Esophagus (tissue), 2 donors: ENCODE results near the gene IFITM1. TPM values are rescaled to one million over a fixed set of nuclear protein-coding genes. Genes with fewer than 3 reads are reported as not detected.
A peak's percentile ranks its signal among the peaks of the same experiment; 100 is the strongest.
"Not testable (repeated sequence)": the region's sequence is repeated elsewhere in the genome, so short reads cannot be mapped to it uniquely, and the experiment has no call there.

Experiments
- H3K27ac ChIP-seq, 2 donors: one replicate each; pipeline ENCODE4 v1.5.1; 2013; ENCODE audit warnings: low read depth in 2 of 2, mild to moderate bottlenecking in 2 of 2, inconsistent platforms in 1 of 2, low read length in 1 of 2, moderate library complexity in 1 of 2
- H3K27me3 ChIP-seq, 2 donors: one replicate each; pipeline ENCODE4 v1.6.1; 2013; ENCODE audit warnings: low read length in 2 of 2, control low read depth in 1 of 2, mild to moderate bottlenecking in 1 of 2; ENCODE audit not compliant: insufficient read depth in 2 of 2, control insufficient read depth in 1 of 2
- H3K36me3 ChIP-seq, 2 donors: one replicate each; pipeline ENCODE4 v1.6.1; 2013; ENCODE audit warnings: low read length in 1 of 2; ENCODE audit not compliant: control insufficient read depth in 2 of 2, insufficient read depth in 2 of 2
- H3K4me1 ChIP-seq, 2 donors: one replicate each; pipeline ENCODE4 v1.6.1; 2013; ENCODE audit warnings: low read length in 1 of 2; ENCODE audit not compliant: control insufficient read depth in 2 of 2, insufficient read depth in 2 of 2
- H3K4me3 ChIP-seq, 2 donors: one replicate each; pipeline ENCODE4 v1.5.1; 2013; ENCODE audit warnings: low read length in 2 of 2, mild to moderate bottlenecking in 2 of 2, low read depth in 1 of 2, moderate library complexity in 1 of 2
- H3K9me3 ChIP-seq, 2 donors: one replicate each; pipeline ENCODE4 v1.6.1; 2013; ENCODE audit warnings: mild to moderate bottlenecking in 2 of 2, low read depth in 1 of 2, low read length in 1 of 2, moderate library complexity in 1 of 2; ENCODE audit not compliant: control insufficient read depth in 2 of 2, insufficient read depth in 1 of 2
- WGBS, 2 donors: extraction: QIAGEN DNeasy Blood & Tissue Kit; methylation state at CpG; one replicate each; pipeline ENCODE4 v1.1.7; 2013; 5-methylcytosine and 5-hydroxymethylcytosine counted together
- polyA plus RNA-seq, 2 donors: library from polyadenylated mRNA; stranded (reverse); fragments of 200-250 nt; gene quantifications; one replicate each; pipeline ENCODE4 v1.2.3, GENCODE V29; 2013
- donor health status: healthy with polysubstance abuse.
- donor health status: Bipolar disorder and iron deficiency.

IFITM1 gene
- polyA plus RNA-seq, 2 donors, result 48.2 to 112 TPM

- 87 to 89% methylated on average over 17 of the region's 17 CpGs for WGBS, 2 donors
- H3K9me3 ChIP-seq, H3K36me3 ChIP-seq, H3K27me3 ChIP-seq, H3K27ac ChIP-seq, H3K4me1 ChIP-seq, H3K4me3 ChIP-seq: not testable (repeated sequence)
Measured at GRCh38 chr11:333616-334263, 19.9 kb downstream of the IFITM1 start.

- Histone ChIP-seq H3K27me3 (no peaks in the 10 kb centered on the region), H3K4me1 (peaks cover 3 to 6% of the 10 kb centered on the region in 2 donors), H3K4me3 (no peak overlapping the region), H3K9me3 (peaks cover 1 to 3% of the 10 kb centered on the region in 2 donors), H3K36me3 (no peaks in the 10 kb centered on the region), H3K27ac (no peak overlapping the region)
- 64 to 73% methylated on average over 25 of the region's 25 CpGs for WGBS, 2 donors
Measured at GRCh38 chr11:334264-334994, 20.6 kb downstream of the IFITM1 start.

- Histone ChIP-seq H3K27ac (peak overlapping the region; percentile 57), H3K9me3 (peaks cover 1 to 3% of the 10 kb centered on the region in 2 donors), H3K36me3 (no peaks in the 10 kb centered on the region), H3K27me3 (no peaks in the 10 kb centered on the region), H3K4me1 (peaks cover 3% of the 10 kb centered on the region in 2 donors), H3K4me3 (no peak overlapping the region)
- WGBS, 2 donors, result 53 to 61% methylated on average over 15 of the region's 15 CpGs
Measured at GRCh38 chr11:335779-336658, 22.2 kb downstream of the IFITM1 start.

- H3K27ac ChIP-seq, result peak overlapping the region in 1 of 2 donors; percentile 57
- 77 to 82% methylated on average over 4 of the region's 4 CpGs for WGBS, 2 donors
- no peaks in the 10 kb centered on the region for H3K27me3 ChIP-seq
- no peaks in the 10 kb centered on the region for H3K36me3 ChIP-seq
- peaks cover 3% of the 10 kb centered on the region in 2 donors for H3K4me1 ChIP-seq
- H3K9me3 ChIP-seq, result peaks cover 1 to 3% of the 10 kb centered on the region in 2 donors
- no peak overlapping the region for H3K4me3 ChIP-seq
Measured at GRCh38 chr11:336659-337198, 22.9 kb downstream of the IFITM1 start.

- Histone ChIP-seq H3K27me3 (no peaks in the 10 kb centered on the region), H3K4me3 (no peak overlapping the region), H3K4me1 (peaks cover under 1 to 3% of the 10 kb centered on the region in 2 donors), H3K36me3 (no peaks in the 10 kb centered on the region), H3K27ac (no peak overlapping the region), H3K9me3 (peaks cover 1 to 3% of the 10 kb centered on the region in 2 donors)
- WGBS, 2 donors, result 92 to 94% methylated on average over 6 of the region's 6 CpGs
Measured at GRCh38 chr11:337711-338110, 23.9 kb downstream of the IFITM1 start.

GRCh38 chr11:339963-340362 is 26.1 kb downstream of the IFITM1 start:
- Histone ChIP-seq H3K36me3 (no peaks in the 10 kb centered on the region), H3K27ac (no peak overlapping the region), H3K4me1 (peaks cover 0 to 3% of the 10 kb centered on the region in 2 donors)

GRCh38 chr11:340539-341512 is 27.0 kb downstream of the IFITM1 start:
- WGBS, 2 donors, result 61 to 85% methylated on average over 5 of the region's 5 CpGs
- H3K27ac ChIP-seq, result no peak overlapping the region
- no peaks in the 10 kb centered on the region for H3K36me3 ChIP-seq
- no peaks in the 10 kb centered on the region for H3K9me3 ChIP-seq
- H3K4me1 ChIP-seq, result peaks cover 0 to 1% of the 10 kb centered on the region in 2 donors
- no peaks in the 10 kb centered on the region for H3K27me3 ChIP-seq
- no peak overlapping the region for H3K4me3 ChIP-seq

More at GRCh38 chr11:339963-340362, 26.1 kb downstream of the IFITM1 start:
- Histone ChIP-seq H3K4me3 (no peak overlapping the region), H3K9me3 (no peaks in the 10 kb centered on the region), H3K27me3 (no peaks in the 10 kb centered on the region)
- WGBS, 2 donors, result 91 to 96% methylated on average over 2 of the region's 2 CpGs

- H3K9me3 ChIP-seq, result no peaks in the 10 kb centered on the region
- no peak overlapping the region for H3K4me3 ChIP-seq
- peak overlapping the region in 1 of 2 donors; percentile 26 for H3K27ac ChIP-seq
- no peaks in the 10 kb centered on the region for H3K36me3 ChIP-seq
- no peaks in the 10 kb centered on the region for H3K4me1 ChIP-seq
- H3K27me3 ChIP-seq, result no peaks in the 10 kb centered on the region
- WGBS, 2 donors, result 55 to 59% methylated on average over 3 of the region's 3 CpGs
Measured at GRCh38 chr11:342328-342727, 28.5 kb downstream of the IFITM1 start.
